Kidney epithelial cell (primary cell): ENCODE data around the gene DBH. TPM values are rescaled to one million over a fixed set of nuclear protein-coding genes. Genes with fewer than 3 reads are reported as not detected.

Source experiments
- DNase-seq: peaks from one replicate; pipeline ENCODE4 v3.0.0-alpha.2; 2010; ENCODE audit warnings: low read depth
- H3K27me3 ChIP-seq: 2 replicates; pipeline ENCODE4 v1.6.0; 2011; ENCODE audit warnings: low read length; ENCODE audit not compliant: control insufficient read depth, insufficient read depth
- H3K36me3 ChIP-seq: 2 replicates; pipeline ENCODE4 v1.5.1; 2011; ENCODE audit warnings: low read length; ENCODE audit not compliant: control insufficient read depth, insufficient read depth
- H3K4me3 ChIP-seq: 2 replicates; pipeline ENCODE4 v1.5.1; 2011; ENCODE audit warnings: low read depth, mild to moderate bottlenecking, control low read depth, low read length
- total RNA-seq: library from RNA; depleted of rRNA; stranded (reverse); fragments of >200 nt; gene quantifications from 2 replicates; pipeline ENCODE4 v1.2.3, GENCODE V29; 2015
- TF ChIP-seq, protein P1 (sequence below): IDR thresholded peaks from 2 replicates; pipeline ENCODE4 v1.5.1; 2011; ENCODE audit warnings: mild to moderate bottlenecking, moderate library complexity, low read length, control low read depth, inconsistent platforms; ENCODE audit not compliant: insufficient read depth, poor library complexity, severe bottlenecking

DBH gene
- total RNA-seq, 1 donor from 2014 or later, result not detected

DNA sequence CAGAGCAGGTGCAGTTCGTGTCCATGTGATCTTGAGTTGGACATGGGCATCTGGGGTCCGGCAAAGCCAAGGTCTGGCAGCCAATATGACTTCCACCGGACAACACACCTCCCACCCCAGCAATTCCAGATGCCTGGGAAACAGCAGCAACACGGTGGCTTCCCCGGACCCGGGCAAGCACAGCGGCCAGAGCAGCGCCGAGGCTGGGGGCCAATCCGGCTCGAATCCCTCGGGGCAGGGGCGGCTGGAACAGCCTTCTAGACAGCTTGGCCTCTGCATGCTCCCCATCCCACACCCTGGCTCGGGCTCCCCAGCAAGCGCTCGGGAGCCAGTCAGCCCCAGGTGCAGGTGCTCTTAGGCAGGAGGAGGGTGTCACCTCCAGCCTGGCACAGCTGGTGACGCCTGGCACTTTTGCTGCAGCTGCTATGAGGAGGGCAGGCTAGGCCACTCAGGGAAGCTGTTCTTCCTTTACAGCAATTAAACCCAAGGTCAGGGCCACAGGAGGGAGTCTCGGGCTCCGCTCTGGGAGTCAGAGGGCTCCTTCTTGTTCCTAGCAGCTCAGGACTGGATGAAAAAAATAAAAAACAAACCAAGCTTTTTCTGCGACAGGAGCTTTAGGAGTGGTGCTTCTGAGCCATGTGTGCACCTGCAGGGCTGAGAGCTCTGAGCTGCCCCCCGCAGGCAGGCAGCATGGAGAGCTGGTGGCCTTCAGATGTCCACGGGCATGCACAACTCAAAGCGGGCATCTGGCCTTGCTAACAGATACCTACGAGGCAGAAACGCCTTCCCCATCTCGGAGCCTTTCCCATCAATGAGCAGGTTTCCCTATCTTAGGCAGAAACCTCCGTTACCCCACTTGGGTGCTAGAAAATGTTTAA lies 28.2 kb downstream of the DBH start:
- H3K4me3 ChIP-seq, result no peak overlapping the region
- no peaks in the 10 kb centered on the region for H3K36me3 ChIP-seq
- DNase-seq, result no peak
- TF ChIP-seq, protein P1, sequence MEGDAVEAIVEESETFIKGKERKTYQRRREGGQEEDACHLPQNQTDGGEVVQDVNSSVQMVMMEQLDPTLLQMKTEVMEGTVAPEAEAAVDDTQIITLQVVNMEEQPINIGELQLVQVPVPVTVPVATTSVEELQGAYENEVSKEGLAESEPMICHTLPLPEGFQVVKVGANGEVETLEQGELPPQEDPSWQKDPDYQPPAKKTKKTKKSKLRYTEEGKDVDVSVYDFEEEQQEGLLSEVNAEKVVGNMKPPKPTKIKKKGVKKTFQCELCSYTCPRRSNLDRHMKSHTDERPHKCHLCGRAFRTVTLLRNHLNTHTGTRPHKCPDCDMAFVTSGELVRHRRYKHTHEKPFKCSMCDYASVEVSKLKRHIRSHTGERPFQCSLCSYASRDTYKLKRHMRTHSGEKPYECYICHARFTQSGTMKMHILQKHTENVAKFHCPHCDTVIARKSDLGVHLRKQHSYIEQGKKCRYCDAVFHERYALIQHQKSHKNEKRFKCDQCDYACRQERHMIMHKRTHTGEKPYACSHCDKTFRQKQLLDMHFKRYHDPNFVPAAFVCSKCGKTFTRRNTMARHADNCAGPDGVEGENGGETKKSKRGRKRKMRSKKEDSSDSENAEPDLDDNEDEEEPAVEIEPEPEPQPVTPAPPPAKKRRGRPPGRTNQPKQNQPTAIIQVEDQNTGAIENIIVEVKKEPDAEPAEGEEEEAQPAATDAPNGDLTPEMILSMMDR, result no peak
- peaks cover 16% of the 10 kb centered on the region for H3K27me3 ChIP-seq

DNA sequence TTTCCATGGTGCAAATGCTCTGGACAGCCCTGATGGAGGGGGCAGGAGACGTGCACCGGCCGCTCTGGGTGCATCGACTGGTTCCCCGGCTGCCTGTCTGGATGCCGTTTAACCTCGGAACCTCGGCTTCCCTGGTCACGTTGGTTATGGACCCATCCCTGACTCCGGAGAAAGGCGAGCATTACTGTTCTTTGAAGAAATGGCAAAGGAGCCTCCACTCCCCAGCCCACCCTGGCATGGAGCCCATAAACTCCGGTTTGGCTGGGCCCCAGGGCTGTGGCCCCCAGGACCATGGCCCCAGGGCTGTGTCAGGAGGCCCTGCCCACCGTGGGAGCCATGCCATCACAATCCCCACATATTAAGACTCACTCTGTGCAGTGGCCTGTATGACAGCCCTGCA lies 28.9 kb downstream of the DBH start:
- no peak for DNase-seq
- TF ChIP-seq, protein P1, result no peak
- peaks cover 9% of the 10 kb centered on the region for H3K27me3 ChIP-seq
- H3K4me3 ChIP-seq, result no peak overlapping the region
- no peaks in the 10 kb centered on the region for H3K36me3 ChIP-seq

DNA sequence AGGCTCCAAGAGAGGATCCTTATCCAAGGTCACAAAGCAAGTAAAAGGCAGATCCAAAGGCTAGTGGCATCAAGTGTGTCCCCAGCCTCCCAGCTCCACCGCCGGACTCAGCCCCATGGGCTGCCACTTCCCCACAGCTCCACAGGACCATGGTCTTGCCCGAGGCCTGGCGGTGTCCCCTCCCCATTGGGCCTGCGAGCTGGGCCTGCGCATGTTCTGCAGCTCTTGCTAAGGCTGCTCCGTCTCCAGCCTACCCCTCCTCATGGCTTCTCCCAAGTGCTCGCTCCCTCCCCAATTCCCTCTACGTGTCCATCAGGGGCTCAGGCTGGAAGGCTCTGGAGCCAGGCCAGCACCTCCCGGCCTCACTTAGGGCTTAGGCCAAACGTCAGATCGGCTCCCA lies 29.4 kb downstream of the DBH start:
- TF ChIP-seq, protein P1, result no peak
- Histone ChIP-seq H3K36me3 (no peaks in the 10 kb centered on the region), H3K4me3 (no peak overlapping the region), H3K27me3 (peaks cover 6% of the 10 kb centered on the region)
- DNase-seq, result no peak

DNA sequence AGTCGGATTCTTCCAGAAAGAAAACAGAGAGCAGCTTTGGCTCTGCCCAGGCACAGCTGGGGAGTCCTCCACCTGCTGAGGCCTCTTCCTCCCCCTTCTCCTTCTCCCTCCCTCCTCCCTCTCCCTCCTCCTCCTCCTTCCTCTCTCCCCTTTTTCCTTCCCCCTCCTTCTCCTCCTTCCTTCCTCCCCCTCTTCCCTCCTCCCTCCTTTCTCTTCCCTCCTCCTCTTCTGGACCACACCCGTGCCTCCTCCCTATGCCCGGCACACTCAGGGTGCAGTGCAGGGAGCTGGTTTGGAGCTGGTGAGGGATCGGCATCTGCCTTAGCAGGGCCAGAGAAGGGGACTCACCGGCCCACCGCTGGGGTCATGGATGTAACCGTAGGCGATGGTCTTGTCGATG lies 30.2 kb downstream of the DBH start:
- TF ChIP-seq, protein P1, result no peak
- peaks cover 5% of the 10 kb centered on the region for H3K27me3 ChIP-seq
- no peak for DNase-seq
- H3K36me3 ChIP-seq, result no peaks in the 10 kb centered on the region
- H3K4me3 ChIP-seq, result no peak overlapping the region

DNA sequence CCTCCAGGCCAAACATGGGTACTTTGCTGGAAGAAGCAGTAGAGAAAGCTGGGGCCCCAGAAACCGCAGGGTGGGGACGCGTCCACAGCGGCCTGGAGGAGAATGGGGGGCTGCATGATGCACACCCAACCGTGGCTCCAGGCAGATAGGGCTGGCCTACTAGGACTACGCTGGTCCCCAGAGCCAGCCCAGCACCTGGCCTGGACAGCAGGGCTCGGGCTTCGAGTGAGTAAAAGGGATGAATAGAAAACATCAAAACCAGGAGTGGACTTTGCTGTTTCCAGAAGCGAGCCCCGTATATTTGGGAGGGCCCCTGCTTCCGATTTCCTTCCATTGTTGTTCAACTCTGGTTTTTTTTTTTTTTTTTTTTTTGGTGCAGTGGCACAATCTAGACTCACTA lies 30.7 kb downstream of the DBH start:
- TF ChIP-seq, protein P1, result no peak
- Histone ChIP-seq H3K36me3 (no peaks in the 10 kb centered on the region), H3K27me3 (peaks cover 5% of the 10 kb centered on the region), H3K4me3 (no peak overlapping the region)
- DNase-seq, result no peak
